CD14-positive monocyte (primary cell): ENCODE data around the gene TTLL11. TPM values are rescaled to one million over a fixed set of nuclear protein-coding genes. Genes with fewer than 3 reads are reported as not detected.

Experiments
- DNase-seq, 3 donors: peaks; one replicate each; pipeline ENCODE4 v3.0.0-alpha.2; 2011 to 2022
- H2AFZ ChIP-seq: 2 replicates; pipeline ENCODE4 v1.6.0; 2012; ENCODE audit warnings: mild to moderate bottlenecking, low read depth, low read length, inconsistent platforms; ENCODE audit not compliant: insufficient read depth, poor library complexity, severe bottlenecking
- H3K27ac ChIP-seq, 2 donors: 1 replicate in 1 of 2; 2 replicates in 1 of 2; pipeline ENCODE4 v1.5.1; 2012 to 2013; ENCODE audit warnings: low read length in 2 of 2, control low read depth in 1 of 2, inconsistent platforms in 1 of 2, low read depth in 1 of 2, mild to moderate bottlenecking in 1 of 2
- H3K27me3 ChIP-seq, 2 donors: one replicate each; pipeline versions ENCODE4 v1.6.0 to v1.6.1; 2011 to 2013; ENCODE audit warnings: low read length in 2 of 2; ENCODE audit not compliant: control insufficient read depth in 2 of 2, insufficient read depth in 2 of 2
- H3K36me3 ChIP-seq, 2 donors: replicated peaks in 1 of 2; 1 replicate in 1 of 2; 2 replicates in 1 of 2; pipeline versions ENCODE4 v1.5.1 to v1.6.1; 2012 to 2013; ENCODE audit warnings: low read length in 2 of 2, control low read depth in 1 of 2, inconsistent platforms in 1 of 2, mild to moderate bottlenecking in 1 of 2; ENCODE audit not compliant: insufficient read depth in 2 of 2, control insufficient read depth in 1 of 2
- H3K4me1 ChIP-seq, 2 donors: 1 replicate in 1 of 2; 2 replicates in 1 of 2; pipeline versions ENCODE4 v1.5.1 to v1.6.1; 2012 to 2013; ENCODE audit warnings: low read length in 2 of 2, control low read depth in 1 of 2, inconsistent platforms in 1 of 2, mild to moderate bottlenecking in 1 of 2, moderate library complexity in 1 of 2; ENCODE audit not compliant: insufficient read depth in 2 of 2, control insufficient read depth in 1 of 2
- H3K4me2 ChIP-seq: replicated peaks from 2 replicates; pipeline ENCODE3; 2012; ENCODE audit warnings: low read length, moderate library complexity, mild to moderate bottlenecking; ENCODE audit not compliant: poor library complexity, severe bottlenecking; ENCODE audit errors: extremely low read depth
- H3K4me3 ChIP-seq, 3 experiments: fragments of 200-600 bp in 1 of 3; sonication (generic) in 1 of 3; replicated peaks in 1 of 3; 1 replicate in 2 of 3; 2 replicates in 1 of 3; pipeline ENCODE4 v1.5.1; 2011 to 2013; ENCODE audit warnings: low read length in 3 of 3, mild to moderate bottlenecking in 3 of 3, control low read depth in 2 of 3, low read depth in 2 of 3, inconsistent platforms in 1 of 3, moderate library complexity in 1 of 3
- H3K79me2 ChIP-seq: 2 replicates; pipeline ENCODE4 v1.6.0; 2012; ENCODE audit warnings: mild to moderate bottlenecking, control low read depth, inconsistent platforms, low read length, moderate library complexity; ENCODE audit not compliant: insufficient read depth
- H3K9ac ChIP-seq: 2 replicates; pipeline ENCODE4 v1.6.0; 2017; ENCODE audit warnings: low read length, mild to moderate bottlenecking; ENCODE audit not compliant: insufficient read depth, poor library complexity, severe bottlenecking
- H3K9me3 ChIP-seq, 2 donors: replicated peaks in 1 of 2; 1 replicate in 1 of 2; 2 replicates in 1 of 2; pipeline versions ENCODE4 v1.5.1 to v1.6.1; 2012 to 2013; ENCODE audit warnings: low read length in 2 of 2, control low read depth in 1 of 2; ENCODE audit not compliant: control insufficient read depth in 1 of 2, insufficient read depth in 1 of 2
- H4K20me1 ChIP-seq: 2 replicates; pipeline ENCODE4 v1.6.0; 2012; ENCODE audit warnings: mild to moderate bottlenecking, low read length, control low read depth, moderate library complexity; ENCODE audit not compliant: insufficient read depth
- H3K27ac Mint-ChIP-seq, 7 donors: one replicate each; pipeline ENCODE4 v1.8.0; 2020; ENCODE audit warnings: mild to moderate bottlenecking in 7 of 7, mixed read lengths in 7 of 7, moderate library complexity in 6 of 7, inconsistent platforms in 2 of 7
- H3K27me3 Mint-ChIP-seq, 3 donors: one replicate each; pipeline ENCODE4 v1.8.0; 2021 to 2022; ENCODE audit warnings: low read depth in 3 of 3, mild to moderate bottlenecking in 3 of 3, mixed read lengths in 3 of 3, moderate library complexity in 3 of 3, inconsistent platforms in 1 of 3
- H3K36me3 Mint-ChIP-seq, 2 donors: one replicate each; pipeline ENCODE4 v1.8.0; 2020; ENCODE audit warnings: mixed read lengths in 2 of 2, inconsistent platforms in 1 of 2, mild to moderate bottlenecking in 1 of 2
- H3K4me1 Mint-ChIP-seq: one replicate; pipeline ENCODE4 v1.8.0; 2020; ENCODE audit warnings: mild to moderate bottlenecking, mixed read lengths
- H3K4me3 Mint-ChIP-seq, 2 donors: one replicate each; pipeline ENCODE4 v1.8.0; 2020; ENCODE audit warnings: mild to moderate bottlenecking in 2 of 2, mixed read lengths in 2 of 2, moderate library complexity in 1 of 2
- H3K9me3 Mint-ChIP-seq, 7 donors: one replicate each; pipeline ENCODE4 v1.8.0; 2020 to 2022; ENCODE audit warnings: mixed read lengths in 7 of 7, mild to moderate bottlenecking in 6 of 7, moderate library complexity in 6 of 7, inconsistent platforms in 2 of 7
- CTCF ChIP-seq: fragments of 200-600 bp; IDR thresholded peaks from one replicate; pipeline ENCODE4 v1.8.0; 2022; ENCODE audit warnings: antibody characterized with exemption, mild to moderate bottlenecking
- WGBS: methylation state at CpG from one replicate; pipeline ENCODE4 v1.1.5; 2013; ENCODE audit warnings: missing lambda C conversion rate; ENCODE audit not compliant: insufficient coverage; 5-methylcytosine and 5-hydroxymethylcytosine counted together
- intact Hi-C, 2 donors: fragments of 100-400 bp; cut with micrococcal nuclease; formaldehyde crosslinking; loops; one replicate each; pipeline versions ENCODE4 v1.15.0 to v1.15.1; 2023
- polyA plus RNA-seq, 3 donors: library from polyadenylated mRNA; depleted of rRNA in 1 of 3; unstranded in 2 of 3; stranded (reverse) in 1 of 3; fragments of 300-500 nt in 2 of 3; fragments of >200 nt in 1 of 3; fragmentation: Illumina TruSeq in 2 of 3; gene quantifications; 1 replicate in 2 of 3; 2 replicates in 1 of 3; pipeline ENCODE4 v1.2.3, GENCODE V29; 2012 to 2021

Gene TTLL11
- polyA plus RNA-seq, 3 donors: 2.9 to 3.5 (median 3.1) TPM

GRCh38 chr9:121910491-121911040 is 182.5 kb downstream of the TTLL11 start:
- Mint-ChIP-seq H3K27me3 (peaks cover 4 to 13% (median 5%) of the 10 kb centered on the region in 3 donors), H3K9me3 (peaks cover 0 to 4% (median 0%) of the 10 kb centered on the region in 7 donors), H3K4me1 (peaks cover 51% of the 10 kb centered on the region), H3K4me3 (peak overlapping the region in 1 of 2 donors; percentile 42), H3K27ac (no peak overlapping the region), H3K36me3 (peaks cover 0 to 4% of the 10 kb centered on the region in 2 donors)
- WGBS: no CpG with 5 or more reads among the region's 4 CpGs
- H3K9ac ChIP-seq: no peak overlapping the region
- H3K27ac ChIP-seq: no peak overlapping the region
- DNase-seq: no peak
- no peak overlapping the region for H3K4me2 ChIP-seq
- no peak for TF ChIP-seq CTCF
- H3K36me3 ChIP-seq: no peaks in the 10 kb centered on the region
- no peak overlapping the region for H3K4me3 ChIP-seq
- H3K27me3 ChIP-seq: peaks cover 0 to 4% of the 10 kb centered on the region in 2 donors
- H3K79me2 ChIP-seq: no peaks in the 10 kb centered on the region
- no peak overlapping the region for H2AFZ ChIP-seq
- no peaks in the 10 kb centered on the region for H4K20me1 ChIP-seq
- no peaks in the 10 kb centered on the region for H3K9me3 ChIP-seq
- intact Hi-C loops: no loop called here
- peaks cover 35 to 45% of the 10 kb centered on the region in 2 donors for H3K4me1 ChIP-seq

- H3K27me3 Mint-ChIP-seq: peaks cover 4 to 9% (median 4%) of the 10 kb centered on the region in 3 donors
- peak overlapping the region in 1 of 7 donors; percentile 60 for H3K27ac Mint-ChIP-seq
- no peak for DNase-seq
- no peaks in the 10 kb centered on the region for H3K79me2 ChIP-seq
- no peak overlapping the region for H3K27ac ChIP-seq
- peak overlapping the region in 1 of 2 donors; percentile 17 for H3K4me3 Mint-ChIP-seq
- peaks cover 0 to 4% of the 10 kb centered on the region in 2 donors for H3K36me3 Mint-ChIP-seq
- peaks cover 0 to 4% (median 0%) of the 10 kb centered on the region in 7 donors for H3K9me3 Mint-ChIP-seq
- TF ChIP-seq CTCF: no peak
- no peak overlapping the region for H3K9ac ChIP-seq
- intact Hi-C loops: no loop called here
- H3K4me1 Mint-ChIP-seq: peaks cover 47% of the 10 kb centered on the region
- no peak overlapping the region for H3K4me3 ChIP-seq
- no peaks in the 10 kb centered on the region for H3K36me3 ChIP-seq
- WGBS: 75% methylated on average over 5 of the region's 5 CpGs
- peaks cover 0 to 4% of the 10 kb centered on the region in 2 donors for H3K27me3 ChIP-seq
- H4K20me1 ChIP-seq: no peaks in the 10 kb centered on the region
- H3K4me1 ChIP-seq: peaks cover 29 to 38% of the 10 kb centered on the region in 2 donors
- H2AFZ ChIP-seq: no peak overlapping the region
- H3K4me2 ChIP-seq: no peak overlapping the region
- H3K9me3 ChIP-seq: no peaks in the 10 kb centered on the region
These were observed 184.0 kb downstream of the TTLL11 start for GRCh38 chr9:121909111-121909510.
